Neural progenitor cell (in vitro differentiated cells): ENCODE measurements around the gene FHOD3. TPM values are rescaled to one million over a fixed set of nuclear protein-coding genes. Genes with fewer than 3 reads are reported as not detected.

Experiments used
- DNase-seq: peaks from one replicate; pipeline ENCODE4 v3.0.0-alpha.2; 2016; ENCODE audit warnings: low spot score
- H2AFZ ChIP-seq: fragments of 200-600 bp; sonication (generic); replicated peaks from 2 replicates; pipeline ENCODE4 v1.6.1; 2016; ENCODE audit warnings: antibody characterized with exemption
- H3F3A ChIP-seq: fragments of 200-600 bp; sonication (generic); 2 replicates; pipeline ENCODE4 v1.6.1; 2016; ENCODE audit warnings: antibody characterized with exemption, low read depth
- H3K27ac ChIP-seq: fragments of 200-600 bp; sonication (generic); 2 replicates; pipeline ENCODE4 v1.5.1; 2016; ENCODE audit warnings: mild to moderate bottlenecking
- H3K27me3 ChIP-seq: fragments of 200-600 bp; sonication (generic); 2 replicates; pipeline ENCODE4 v1.6.1; 2016; ENCODE audit warnings: mild to moderate bottlenecking, moderate library complexity
- H3K36me3 ChIP-seq: fragments of 200-600 bp; sonication (generic); 2 replicates; pipeline ENCODE4 v1.5.1; 2016
- H3K4me1 ChIP-seq: fragments of 200-600 bp; sonication (generic); 2 replicates; pipeline ENCODE4 v1.6.1; 2016; ENCODE audit warnings: mixed run types
- H3K4me2 ChIP-seq: fragments of 200-600 bp; sonication (generic); 2 replicates; pipeline ENCODE4 v1.6.1; 2016
- H3K4me3 ChIP-seq: fragments of 200-600 bp; sonication (generic); 2 replicates; pipeline ENCODE4 v1.5.1; 2016
- H3K79me2 ChIP-seq: fragments of 200-600 bp; sonication (generic); 2 replicates; pipeline ENCODE4 v1.6.1; 2016; ENCODE audit warnings: low read depth
- H3K9ac ChIP-seq: fragments of 200-600 bp; sonication (generic); 2 replicates; pipeline ENCODE4 v1.6.1; 2016
- H3K9me3 ChIP-seq: fragments of 200-600 bp; sonication (generic); 2 replicates; pipeline ENCODE4 v1.5.1; 2016; ENCODE audit warnings: low read depth
- H4K20me1 ChIP-seq: fragments of 200-600 bp; sonication (generic); 2 replicates; pipeline ENCODE4 v1.6.1; 2016; ENCODE audit warnings: low read depth
- H3K27ac Mint-ChIP-seq: 3 replicates; pipeline ENCODE4 v1.8.0; 2021; ENCODE audit warnings: mixed read lengths
- H3K27me3 Mint-ChIP-seq: 2 replicates; pipeline ENCODE4 v1.8.0; 2022; ENCODE audit warnings: low read depth, mild to moderate bottlenecking, inconsistent platforms, moderate library complexity, mixed read lengths; ENCODE audit not compliant: insufficient read depth
- H3K36me3 Mint-ChIP-seq: 3 replicates; pipeline ENCODE4 v1.8.0; 2021; ENCODE audit warnings: mixed read lengths
- H3K4me1 Mint-ChIP-seq: 3 replicates; pipeline ENCODE4 v1.8.0; 2021; ENCODE audit warnings: mixed read lengths
- H3K4me3 Mint-ChIP-seq: 3 replicates; pipeline ENCODE4 v1.8.0; 2021; ENCODE audit warnings: mild to moderate bottlenecking, moderate library complexity, mixed read lengths
- H3K9me3 Mint-ChIP-seq: 3 replicates; pipeline ENCODE4 v1.8.0; 2020; ENCODE audit warnings: mixed read lengths
- CTCF ChIP-seq: fragments of 200-600 bp; sonication (generic); IDR thresholded peaks from 2 replicates; pipeline ENCODE4 v1.5.1; 2017; ENCODE audit warnings: antibody characterized with exemption, mild to moderate bottlenecking
- EZH2 ChIP-seq: fragments of 200-600 bp; sonication (generic); IDR thresholded peaks from 2 replicates; pipeline ENCODE4 v1.6.1; 2017; ENCODE audit warnings: antibody characterized with exemption, mild to moderate bottlenecking, moderate library complexity
- EZH2phosphoT487 ChIP-seq: fragments of 200-600 bp; sonication (generic); IDR thresholded peaks from 2 replicates; pipeline ENCODE4 v1.6.1; 2017; ENCODE audit warnings: antibody characterized with exemption
- total RNA-seq: library from RNA; depleted of rRNA; stranded (reverse); fragments of >200 nt; gene quantifications from 2 replicates; pipeline ENCODE4 v1.2.3, GENCODE V29; 2015; ENCODE audit warnings: low replicate concordance

The FHOD3 gene
- total RNA-seq, 1 donor from 2014 or later: 69.7 TPM

GRCh38 chr18:36509646-36510197, 212.2 kb downstream of the FHOD3 start:
- Histone ChIP-seq H3K27ac (no peak overlapping the region), H3K27me3 (no peaks in the 10 kb centered on the region), H3K79me2 (no peaks in the 10 kb centered on the region), H3K9ac (no peak overlapping the region), H3F3A (peaks cover 18% of the 10 kb centered on the region), H3K4me1 (peaks cover 10% of the 10 kb centered on the region), H4K20me1 (no peaks in the 10 kb centered on the region), H3K36me3 (no peaks in the 10 kb centered on the region), H3K9me3 (no peaks in the 10 kb centered on the region), H3K4me3 (no peak overlapping the region), H3K4me2 (no peak overlapping the region), H2AFZ (no peak overlapping the region)
- no peak for DNase-seq
- H3K36me3 Mint-ChIP-seq: peaks cover 21% of the 10 kb centered on the region
- no peak overlapping the region for H3K4me3 Mint-ChIP-seq
- H3K27ac Mint-ChIP-seq: no peak overlapping the region
- H3K9me3 Mint-ChIP-seq: no peaks in the 10 kb centered on the region
- TF ChIP-seq EZH2 (no peak), EZH2phosphoT487 (no peak), CTCF (no peak)
- no peaks in the 10 kb centered on the region for H3K27me3 Mint-ChIP-seq
- H3K4me1 Mint-ChIP-seq: peaks cover 5% of the 10 kb centered on the region

GRCh38 chr18:36511791-36512352, 214.4 kb downstream of the FHOD3 start:
- Histone ChIP-seq H3K4me2 (no peak overlapping the region), H2AFZ (no peak overlapping the region), H3K9me3 (no peaks in the 10 kb centered on the region), H3K4me1 (peaks cover 22% of the 10 kb centered on the region), H3K36me3 (no peaks in the 10 kb centered on the region), H3K27ac (peak overlapping the region; percentile 46), H4K20me1 (no peaks in the 10 kb centered on the region), H3F3A (peaks cover 29% of the 10 kb centered on the region), H3K27me3 (no peaks in the 10 kb centered on the region), H3K79me2 (peaks cover 18% of the 10 kb centered on the region), H3K4me3 (no peak overlapping the region), H3K9ac (no peak overlapping the region)
- Mint-ChIP-seq H3K27ac (no peak overlapping the region), H3K27me3 (peaks cover 2% of the 10 kb centered on the region), H3K4me1 (peaks cover 16% of the 10 kb centered on the region), H3K9me3 (no peaks in the 10 kb centered on the region), H3K36me3 (peaks cover 24% of the 10 kb centered on the region), H3K4me3 (no peak overlapping the region)
- DNase-seq: no peak
- TF ChIP-seq EZH2 (no peak), CTCF (no peak), EZH2phosphoT487 (no peak)

- Histone ChIP-seq H3K27me3 (no peaks in the 10 kb centered on the region), H3K79me2 (peaks cover 33% of the 10 kb centered on the region), H3K9ac (no peak overlapping the region), H3K4me2 (no peak overlapping the region), H3F3A (peaks cover 29% of the 10 kb centered on the region), H3K9me3 (no peaks in the 10 kb centered on the region), H3K4me3 (no peak overlapping the region), H2AFZ (no peak overlapping the region), H3K4me1 (peaks cover 36% of the 10 kb centered on the region), H3K36me3 (no peaks in the 10 kb centered on the region), H4K20me1 (peaks cover 3% of the 10 kb centered on the region), H3K27ac (peak overlapping the region; percentile 30)
- peaks cover 22% of the 10 kb centered on the region for H3K36me3 Mint-ChIP-seq
- H3K4me3 Mint-ChIP-seq: no peak overlapping the region
- no peaks in the 10 kb centered on the region for H3K9me3 Mint-ChIP-seq
- peaks cover 2% of the 10 kb centered on the region for H3K27me3 Mint-ChIP-seq
- no peak for TF ChIP-seq EZH2phosphoT487
- no peak for TF ChIP-seq EZH2
- no peak for TF ChIP-seq CTCF
- no peak for DNase-seq
- no peak overlapping the region for H3K27ac Mint-ChIP-seq
- peaks cover 17% of the 10 kb centered on the region for H3K4me1 Mint-ChIP-seq
Measured at GRCh38 chr18:36513556-36513955, 216.0 kb downstream of the FHOD3 start.
